GF-D8 (cell line): Measurements from ENCODE around the gene TSEN15.
"Not testable (repeated sequence)": the region's sequence is repeated elsewhere in the genome, so short reads cannot be mapped to it uniquely, and the experiment has no call there.

ENCODE experiments used
- DNase-seq: peaks from one replicate; lab custom pipeline; 2025; lab: John Stamatoyannopoulos, UW

The TSEN15 gene

DNA sequence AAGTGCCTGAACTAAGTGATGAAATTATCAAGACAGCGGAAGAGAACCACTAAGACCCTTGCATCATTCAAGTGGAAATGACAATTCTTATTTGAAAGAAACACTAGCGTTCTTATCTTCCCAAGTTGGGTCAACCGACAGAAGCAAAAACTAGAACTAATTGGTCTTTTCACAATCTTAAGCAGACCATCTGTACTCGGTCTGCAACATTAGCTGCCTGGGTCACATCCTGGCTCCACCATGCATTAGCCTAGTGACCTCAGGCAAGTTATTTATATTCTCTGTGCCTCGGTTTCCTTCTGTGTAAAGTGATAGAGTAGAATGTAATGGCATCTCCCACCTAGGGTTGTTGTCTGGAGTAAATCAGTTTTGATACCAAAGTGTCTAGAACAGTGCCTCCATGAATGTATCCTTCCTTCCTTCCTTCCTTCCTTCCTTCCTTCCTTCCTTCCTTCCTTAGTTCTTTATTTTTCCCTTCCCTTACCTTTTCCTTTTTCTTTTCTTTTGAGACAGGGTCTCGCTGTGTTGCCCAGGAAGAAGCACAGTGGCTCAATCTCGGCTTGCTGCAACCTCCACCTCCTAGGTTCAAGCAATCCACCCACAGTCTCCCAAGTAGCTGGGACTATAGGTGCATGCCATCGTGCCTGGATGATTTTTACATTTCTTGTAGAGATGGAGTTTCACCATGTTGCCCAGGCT, 20.0 kb upstream of the TSEN15 start:
- DNase-seq: peak; percentile 38

DNA sequence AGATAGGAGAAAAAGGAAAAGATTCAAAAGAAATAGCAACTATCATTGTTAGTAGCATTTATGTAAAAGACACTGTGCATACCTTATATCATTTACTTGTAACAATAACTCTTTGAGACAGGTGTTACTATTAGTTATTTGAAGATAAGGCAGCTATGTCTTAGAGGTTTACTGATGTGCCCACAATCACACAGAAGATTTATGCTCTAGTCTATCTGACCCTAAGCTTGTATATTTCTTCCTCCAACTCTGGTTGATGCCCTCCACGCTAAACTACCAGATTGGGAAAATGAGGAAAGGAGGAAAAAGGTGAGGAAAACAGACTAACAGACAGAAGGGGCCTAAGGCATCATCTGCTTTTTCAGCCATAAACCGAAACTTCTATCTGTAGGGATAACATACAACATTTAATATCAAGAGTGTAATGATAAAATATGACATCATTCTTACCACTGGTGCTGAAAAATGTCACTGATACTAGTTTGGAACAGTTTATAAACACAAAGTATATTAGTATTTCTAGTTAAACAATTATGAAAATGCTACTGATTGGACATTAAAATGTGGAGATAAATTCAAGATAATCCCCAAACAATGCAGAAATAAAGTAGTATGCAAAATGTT, 19.1 kb upstream of the TSEN15 start:
- no peak for DNase-seq

GRCh38 chr1:184032930-184033418, 18.6 kb upstream of the TSEN15 start:
- DNase-seq: no peak

- no peak for DNase-seq
These were observed 17.8 kb upstream of the TSEN15 start for GRCh38 chr1:184033711-184034167.

DNA sequence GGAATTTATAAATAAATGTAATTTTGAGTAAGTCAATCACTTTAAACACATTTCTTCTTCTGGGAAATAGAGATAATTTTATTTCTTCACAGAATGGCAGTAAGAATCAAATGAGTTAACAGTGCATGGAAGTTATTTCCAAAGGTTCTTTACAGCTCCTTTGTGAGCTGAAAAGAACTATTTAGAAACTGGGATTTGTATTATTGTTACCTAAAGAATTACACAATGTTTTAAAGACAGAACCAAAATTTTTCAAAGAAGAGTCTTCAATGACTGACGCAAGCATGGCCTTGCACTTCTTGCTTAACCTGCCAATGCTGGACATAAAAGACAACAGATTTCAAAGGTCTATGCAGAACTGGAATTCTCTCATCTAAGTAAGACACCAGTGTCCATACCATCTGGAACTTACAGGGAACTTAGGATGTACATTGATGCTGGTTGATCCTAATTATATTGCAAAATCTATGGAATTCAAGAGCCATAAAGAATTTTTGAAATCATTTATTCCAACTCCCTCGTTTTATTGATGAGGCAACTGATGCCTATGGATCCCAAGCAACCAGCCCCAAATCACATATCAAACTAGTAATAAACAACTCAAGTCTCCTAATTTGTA, 16.7 kb upstream of the TSEN15 start:
- DNase-seq: no peak

GRCh38 chr1:184035719-184036516, 15.6 kb upstream of the TSEN15 start:
- no peak for DNase-seq

GRCh38 chr1:184036517-184036949, 15.0 kb upstream of the TSEN15 start:
- DNase-seq: no peak

DNA sequence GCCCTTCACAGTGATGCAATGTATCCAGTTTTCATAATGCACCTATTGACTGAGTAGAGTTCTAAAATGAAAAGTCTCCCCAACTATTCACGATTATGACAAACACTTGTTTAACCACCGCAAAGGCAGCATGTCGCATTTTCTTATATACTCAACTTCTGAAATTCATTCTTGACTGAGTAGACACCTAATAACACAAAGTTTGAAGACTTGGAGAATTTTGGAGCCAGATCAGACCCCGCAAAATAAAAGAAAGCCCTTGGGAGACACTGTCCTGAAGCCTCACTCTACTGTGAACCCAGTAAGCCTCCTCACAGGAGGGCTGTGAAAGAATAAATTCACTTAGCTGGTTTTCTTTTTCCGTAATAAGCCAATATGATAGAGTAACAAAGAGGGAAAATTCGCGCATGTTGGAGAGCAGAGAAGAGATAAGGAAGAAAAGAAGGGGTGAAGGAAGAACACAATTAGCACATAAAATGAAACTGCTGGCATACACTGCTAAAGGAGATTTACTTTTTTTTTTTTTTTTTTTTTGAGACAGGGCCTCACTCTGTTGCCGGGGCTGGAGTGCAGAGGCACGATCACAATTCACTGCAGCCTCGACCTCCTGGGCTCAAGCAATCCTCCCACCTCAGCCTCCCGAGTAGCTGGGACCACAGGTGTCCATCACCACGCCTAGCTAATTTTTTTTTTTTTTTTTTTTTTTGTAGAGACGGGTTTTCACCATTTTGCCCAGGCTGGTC, 13.5 kb upstream of the TSEN15 start:
- no peak for DNase-seq

GRCh38 chr1:184039126-184039525, 12.4 kb upstream of the TSEN15 start:
- no peak for DNase-seq

- no peak for DNase-seq
These were observed 9.8 kb upstream of the TSEN15 start for GRCh38 chr1:184041731-184042130.

DNA sequence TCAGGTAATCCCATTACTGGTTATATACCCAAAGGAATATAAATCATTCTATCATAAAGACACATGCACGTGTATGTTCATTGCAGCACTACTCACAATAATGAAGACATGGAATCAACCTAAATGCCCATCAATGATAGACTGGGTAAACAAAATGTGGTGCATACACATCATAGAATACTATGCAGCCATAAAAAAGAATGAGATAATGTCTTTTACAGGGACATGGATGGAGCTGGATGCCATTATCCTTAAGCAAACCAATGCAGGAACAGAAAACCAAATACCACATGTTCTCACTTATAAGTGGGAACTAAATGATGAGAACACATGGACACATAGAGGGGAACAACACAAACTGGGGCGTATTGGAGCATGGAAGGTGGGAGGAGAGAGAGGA, 8.2 kb upstream of the TSEN15 start:
- not testable (repeated sequence) for DNase-seq

- no peak for DNase-seq
These were observed 6.7 kb upstream of the TSEN15 start for GRCh38 chr1:184044603-184045376.

DNA sequence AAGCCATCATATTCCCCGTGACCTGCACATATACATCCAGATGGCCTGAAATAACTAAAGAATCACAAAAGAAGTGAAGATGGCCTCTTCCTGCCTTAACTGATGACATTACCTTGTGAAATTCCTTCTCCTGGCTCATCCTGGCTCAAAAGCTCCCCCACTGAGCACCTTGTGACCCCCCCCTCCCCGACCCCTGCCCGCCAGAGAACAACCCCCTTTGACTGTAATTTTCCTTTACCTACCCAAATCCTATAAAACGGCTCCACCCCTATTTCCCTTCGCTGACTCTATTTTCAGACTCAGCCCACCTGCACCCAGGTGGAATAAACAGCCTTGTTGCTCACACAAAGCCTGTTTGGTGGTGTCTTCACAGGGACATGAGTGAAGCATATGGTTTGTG, 4.0 kb upstream of the TSEN15 start:
- DNase-seq: not testable (repeated sequence)

DNA sequence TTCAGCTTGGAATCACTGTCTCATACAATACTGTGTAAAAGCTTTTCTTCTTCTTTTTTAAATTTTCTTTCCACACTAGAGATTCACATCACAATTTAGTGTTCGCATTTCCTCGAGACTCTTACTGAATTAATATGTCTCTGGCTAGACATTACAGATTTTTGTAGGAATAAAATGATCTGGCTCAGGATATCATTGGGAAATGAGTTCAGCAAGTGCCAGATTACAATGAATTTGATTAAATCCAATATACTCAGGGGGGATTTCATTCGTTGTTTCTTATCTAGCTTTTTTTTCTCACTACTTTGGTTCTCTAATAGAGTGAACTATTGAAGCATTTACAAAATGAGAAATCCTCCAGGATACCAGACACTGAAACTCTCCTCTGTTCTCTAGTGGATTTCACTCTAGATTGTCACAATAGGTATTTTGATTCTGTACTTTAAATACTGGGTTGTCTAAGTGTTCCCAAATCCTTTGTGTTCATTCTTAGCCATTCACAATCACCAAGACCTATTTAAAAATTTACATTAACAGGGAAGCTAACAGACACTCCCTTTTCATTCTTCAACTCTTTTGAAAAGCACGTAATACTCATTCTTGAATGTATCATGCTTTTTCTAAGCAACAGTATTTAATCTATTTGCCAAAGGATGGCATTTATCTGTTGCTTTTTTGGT, 2.8 kb upstream of the TSEN15 start:
- no peak for DNase-seq

GRCh38 chr1:184049291-184049690, 2.2 kb upstream of the TSEN15 start:
- no peak for DNase-seq

DNA sequence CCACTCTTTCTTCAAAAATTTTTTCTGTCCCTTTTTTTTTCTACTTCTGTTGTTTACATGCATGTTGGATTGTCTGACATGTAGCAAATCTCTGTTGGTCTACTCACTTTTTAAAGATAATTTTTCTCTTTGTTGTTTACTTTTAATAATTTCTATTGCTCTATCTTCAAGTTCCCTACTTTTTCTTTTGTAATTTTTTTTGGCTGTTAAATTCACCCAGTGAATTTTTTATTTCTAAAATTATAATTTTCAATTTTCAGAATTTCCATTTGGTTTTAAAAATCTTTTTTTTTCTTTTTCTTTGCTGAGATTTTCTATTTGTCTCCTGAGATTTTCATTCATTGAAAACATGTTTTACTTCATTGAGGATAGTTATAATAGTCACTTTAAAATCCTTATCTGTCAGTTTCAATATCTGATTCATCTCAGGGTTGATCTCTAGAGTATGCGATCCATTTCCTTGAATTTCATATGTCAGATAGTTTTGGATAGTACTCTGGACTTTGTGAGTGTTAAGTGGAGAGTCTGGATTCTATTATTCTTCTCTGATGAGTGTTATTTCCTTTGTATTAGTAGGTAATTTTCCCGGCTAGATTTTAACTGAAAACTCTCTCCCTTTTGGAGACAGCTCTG, 1.6 kb upstream of the TSEN15 start:
- DNase-seq: no peak

- no peak for DNase-seq
These were observed 894 bp upstream of the TSEN15 start for GRCh38 chr1:184050636-184051035.

- no peak for DNase-seq
These were observed 419 bp upstream of the TSEN15 start for GRCh38 chr1:184051138-184051484.

DNA sequence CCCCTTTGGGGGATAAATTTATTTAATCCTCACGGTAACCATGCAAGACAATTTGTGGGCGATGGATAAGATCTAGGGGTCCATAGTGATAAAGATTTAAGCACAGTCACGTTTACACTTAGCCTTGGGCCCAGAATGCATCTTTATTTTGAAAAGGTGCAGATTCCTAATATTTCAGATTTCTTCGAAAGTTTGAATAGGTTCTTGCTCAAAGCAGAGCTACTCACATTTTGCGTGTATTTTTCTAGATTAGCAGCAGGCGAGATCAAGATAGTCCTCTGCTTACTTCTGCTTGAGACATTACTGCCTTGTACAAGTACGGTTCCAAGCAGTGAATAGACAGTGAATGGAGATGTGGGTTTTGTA, 647 bp downstream of the TSEN15 start:
- peak; percentile 9 for DNase-seq

DNA sequence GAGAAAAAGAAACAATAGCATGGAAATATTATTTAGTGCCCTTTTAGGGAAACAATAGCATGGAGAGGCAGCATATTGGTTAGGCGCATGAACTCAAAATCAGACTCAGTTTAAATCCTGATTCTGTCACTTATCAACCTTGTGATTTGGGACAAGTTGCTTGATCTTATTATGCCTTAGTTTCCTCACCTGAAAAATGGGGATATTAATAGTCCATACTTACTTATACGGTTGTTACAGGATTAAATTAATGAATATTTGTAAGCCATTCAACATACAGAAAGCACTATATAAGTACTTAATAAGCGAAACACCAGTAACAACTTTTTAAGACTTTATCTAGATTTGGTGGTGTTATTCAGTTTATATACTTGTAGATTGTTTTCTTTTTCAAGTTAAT, 1.2 kb downstream of the TSEN15 start:
- no peak for DNase-seq
